Stimulated activated CD4-positive, alpha-beta T cell treated with anti-CD3 and anti-CD28 coated beads, Interleukin-15, amount 100 ng/mL, for 24 hours (primary cell): ENCODE measurements around the gene RAET1E.
A peak's percentile ranks its signal among the peaks of the same experiment; 100 is the strongest.
"Not testable (repeated sequence)": the region's sequence is repeated elsewhere in the genome, so short reads cannot be mapped to it uniquely, and the experiment has no call there.

Experiments used
- DNase-seq: peaks from one replicate; pipeline ENCODE4 v3.0.0-alpha.2; 2020

RAET1E gene

DNA sequence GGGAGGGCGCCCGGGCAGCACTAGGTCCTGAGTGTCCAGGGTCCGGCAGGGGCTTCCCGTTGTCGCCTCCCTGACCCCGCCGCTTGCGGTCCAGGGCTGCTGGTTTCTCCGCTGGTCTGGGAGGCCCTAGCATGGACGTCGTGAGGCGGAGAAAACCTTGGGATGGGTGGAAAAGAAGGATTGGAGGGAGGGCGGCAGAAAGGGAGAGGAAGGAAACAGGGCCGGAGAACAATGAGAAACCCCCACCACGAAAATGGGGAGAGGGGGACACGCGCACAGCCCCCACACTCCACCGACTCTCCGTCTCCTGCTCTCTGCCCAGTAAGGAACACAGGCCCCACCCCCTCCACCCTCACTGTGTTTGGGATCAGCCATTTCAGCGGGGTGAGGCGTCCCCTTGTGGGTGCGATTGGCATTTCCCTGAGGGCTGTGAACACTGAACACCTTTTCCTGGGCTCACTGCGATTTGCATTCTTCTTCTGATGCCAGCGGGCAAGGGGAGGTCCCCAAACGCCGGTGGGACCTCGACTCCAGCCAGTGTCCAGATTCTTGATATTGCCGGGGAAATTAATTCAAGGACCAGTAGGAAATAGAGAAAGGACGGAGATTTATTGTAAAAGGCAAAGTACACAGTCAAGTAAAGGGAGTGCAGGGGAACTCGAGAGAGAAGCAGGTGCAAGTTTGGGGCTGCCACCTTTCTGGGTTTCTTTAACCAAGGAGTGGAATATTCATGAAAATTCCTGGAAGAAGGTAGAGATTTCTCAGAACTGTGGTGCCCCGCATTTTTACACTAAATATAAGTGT lies 28.3 kb upstream of the RAET1E start:
- DNase-seq = peak; percentile 93

GRCh38 chr6:149925253-149925973 lies 27.5 kb upstream of the RAET1E start:
- no peak for DNase-seq

DNA sequence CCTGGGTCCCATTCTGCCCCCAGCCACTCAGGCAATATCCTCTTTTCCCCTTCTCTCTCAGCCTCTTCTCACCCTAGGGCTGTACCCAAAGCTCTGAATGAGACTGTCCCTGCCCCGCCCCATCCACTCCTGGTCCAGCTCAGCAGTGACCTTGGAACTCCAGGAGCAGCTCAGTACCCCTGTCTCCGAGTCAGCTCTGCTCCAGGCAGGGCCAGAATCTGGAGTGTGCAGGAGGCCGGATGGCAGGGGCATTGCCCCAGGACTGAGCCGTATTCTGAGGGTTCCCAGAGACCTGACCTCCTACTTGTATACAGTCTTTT lies 27.0 kb upstream of the RAET1E start:
- DNase-seq = no peak

DNA sequence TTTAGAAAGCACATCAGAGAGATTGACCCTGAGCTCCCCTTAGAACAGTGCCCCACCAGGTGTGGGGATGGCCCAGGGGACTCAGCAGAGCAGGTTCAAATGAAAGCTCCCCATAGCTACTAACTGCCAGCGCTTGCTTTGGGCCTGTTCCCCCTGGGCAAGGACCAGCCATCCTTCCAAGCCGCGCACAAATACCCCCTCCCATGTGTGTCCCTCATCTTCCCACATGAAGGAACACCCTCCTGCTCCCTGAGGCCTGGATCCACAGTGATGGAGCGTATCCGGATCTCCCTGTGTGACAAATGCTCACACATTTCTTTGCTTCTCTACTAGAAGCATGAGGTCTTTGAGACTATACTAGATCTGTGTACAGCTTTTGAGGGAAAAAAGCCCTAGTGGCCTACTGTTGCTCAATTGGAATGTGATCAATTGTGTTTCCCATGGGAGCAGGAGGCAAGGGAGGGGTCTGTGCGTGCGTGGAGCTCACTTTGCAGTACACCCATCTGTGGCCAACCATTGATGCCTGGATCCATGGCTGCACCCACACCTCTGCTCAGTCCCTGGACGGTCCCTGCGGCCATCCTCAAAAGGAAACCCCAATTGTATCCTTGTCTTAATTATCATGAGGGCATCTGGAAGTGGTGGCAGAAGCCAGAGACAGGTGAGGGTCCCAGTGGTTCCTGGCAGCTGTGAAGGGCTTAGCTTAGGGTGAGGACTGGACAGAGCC lies 26.5 kb upstream of the RAET1E start:
- DNase-seq = no peak

- DNase-seq = no peak
Measured at GRCh38 chr6:149923327-149923986, 25.5 kb upstream of the RAET1E start.

GRCh38 chr6:149922642-149923326 lies 24.9 kb upstream of the RAET1E start, which contains the start of gene RAET1G:
RAET1G (minus strand) TSS chr6:149923121; CDS start chr6:149923010, 111 bp downstream.
- peak; percentile 91 for DNase-seq

DNA sequence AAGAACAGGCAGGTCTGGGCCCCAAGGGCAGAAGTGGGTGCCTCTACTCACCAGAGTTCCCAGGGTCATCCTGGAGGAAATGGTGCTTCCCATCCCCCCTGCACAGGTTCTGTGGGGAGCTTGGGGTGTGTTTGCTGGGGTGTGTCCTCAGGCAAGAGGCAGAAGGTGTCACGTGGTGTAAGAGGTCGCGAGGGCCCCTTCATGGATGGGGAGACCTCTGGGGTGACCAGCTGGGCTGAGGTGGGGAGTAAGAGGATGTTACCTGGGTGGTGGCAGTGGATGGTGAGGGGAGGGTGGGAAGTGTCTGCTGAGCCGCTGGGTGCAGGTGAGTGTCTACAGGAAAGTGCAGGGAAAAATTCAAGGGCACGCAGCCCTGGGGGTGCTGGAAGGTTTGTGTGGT lies 24.2 kb upstream of the RAET1E start:
- not testable (repeated sequence) for DNase-seq

DNA sequence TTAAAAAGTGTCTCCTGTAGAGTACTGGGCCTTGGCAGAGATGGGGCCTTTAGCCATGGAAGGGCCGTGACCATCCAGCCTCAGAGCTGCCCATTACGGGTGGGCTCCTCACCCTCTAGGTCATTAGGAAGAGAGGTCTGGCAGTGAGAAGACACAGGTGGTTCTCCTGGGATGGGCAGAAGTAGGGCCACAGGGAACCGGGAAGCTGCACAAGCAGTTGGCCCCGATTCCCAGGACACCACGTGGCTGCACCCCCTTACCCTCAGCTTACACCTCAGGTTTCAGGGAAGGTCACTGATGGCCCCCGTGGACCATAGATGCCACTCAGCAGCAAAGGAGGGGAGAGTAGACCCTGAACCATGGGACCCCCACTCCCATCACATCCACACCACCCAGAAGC lies 23.4 kb upstream of the RAET1E start:
- no peak for DNase-seq

DNA sequence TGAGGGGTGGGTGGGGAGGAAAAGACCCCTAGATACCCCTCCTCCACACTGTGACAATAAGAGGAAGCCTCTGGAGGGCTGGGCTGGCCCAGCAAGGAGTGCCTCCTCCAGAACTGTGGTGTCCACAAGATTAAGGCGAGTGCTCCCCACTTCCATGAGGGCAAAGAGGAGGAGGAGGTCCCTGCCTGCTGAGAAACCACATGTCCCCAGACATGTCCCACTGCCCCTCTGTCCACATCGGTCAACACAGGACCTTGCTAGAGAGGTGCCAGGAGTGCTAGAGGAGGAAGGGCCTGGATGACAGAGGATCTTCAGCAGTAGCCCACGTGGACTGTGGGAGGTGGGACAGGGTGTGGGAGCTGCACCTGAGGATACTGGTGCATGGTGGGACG lies 21.9 kb upstream of the RAET1E start:
- DNase-seq = no peak

- DNase-seq = not testable (repeated sequence)
Measured at GRCh38 chr6:149919126-149919833, 21.4 kb upstream of the RAET1E start.

DNA sequence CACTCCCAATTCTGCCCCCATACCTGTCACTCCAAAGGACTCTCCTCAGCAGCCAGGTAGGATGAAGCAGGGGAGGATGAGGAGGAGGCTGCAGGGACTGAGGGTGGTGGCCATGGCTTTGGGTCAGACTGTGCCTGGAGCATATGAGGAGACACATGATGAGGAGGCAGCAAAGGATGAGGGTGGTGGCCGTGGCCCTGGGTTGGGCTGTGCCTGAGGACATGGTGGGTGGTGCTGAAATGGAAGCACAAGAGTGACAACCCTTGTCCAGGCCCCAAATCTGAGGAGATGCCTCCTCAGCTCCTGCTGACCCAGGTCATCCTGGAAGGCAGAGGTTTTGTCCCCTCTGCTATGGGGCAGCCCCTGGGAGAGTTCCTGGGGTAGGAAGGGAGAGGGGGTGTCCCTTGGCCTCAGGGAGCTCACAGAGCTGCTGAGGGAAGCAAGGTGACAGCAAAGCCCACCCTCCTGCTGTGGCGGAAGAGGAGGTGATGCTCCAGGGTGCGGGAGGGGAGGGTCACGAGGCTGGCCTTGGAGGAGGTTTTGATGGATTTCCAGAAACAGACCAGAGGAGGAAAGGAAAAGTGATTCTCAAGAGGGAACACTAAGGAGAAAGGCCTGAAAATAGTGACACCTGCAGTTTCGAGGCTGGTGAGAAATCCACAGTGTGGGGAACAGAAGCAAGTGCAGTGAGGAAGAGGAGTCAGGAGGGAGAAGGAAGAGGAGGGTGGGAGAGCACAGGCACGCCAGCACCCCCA lies 20.4 kb upstream of the RAET1E start:
- no peak for DNase-seq

DNA sequence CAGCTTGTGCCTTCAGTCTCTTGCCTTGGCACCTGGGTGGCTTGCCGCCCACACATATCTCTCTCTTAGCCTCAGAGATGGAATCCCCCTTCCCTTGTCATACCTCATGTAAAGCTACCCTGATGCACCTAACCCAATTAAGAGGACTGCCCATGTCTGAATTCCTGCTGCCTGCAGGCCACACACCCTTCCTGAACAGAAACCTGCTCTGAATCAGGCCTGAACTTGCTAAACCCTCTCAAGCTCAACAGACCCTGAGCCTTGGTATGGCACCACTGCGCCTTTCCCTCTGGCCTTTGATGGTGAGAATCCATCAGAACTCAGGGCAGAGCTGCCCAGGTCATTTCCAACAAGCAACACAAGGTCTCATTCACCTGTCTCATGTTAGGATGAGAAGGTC lies 19.8 kb upstream of the RAET1E start:
- no peak for DNase-seq

DNA sequence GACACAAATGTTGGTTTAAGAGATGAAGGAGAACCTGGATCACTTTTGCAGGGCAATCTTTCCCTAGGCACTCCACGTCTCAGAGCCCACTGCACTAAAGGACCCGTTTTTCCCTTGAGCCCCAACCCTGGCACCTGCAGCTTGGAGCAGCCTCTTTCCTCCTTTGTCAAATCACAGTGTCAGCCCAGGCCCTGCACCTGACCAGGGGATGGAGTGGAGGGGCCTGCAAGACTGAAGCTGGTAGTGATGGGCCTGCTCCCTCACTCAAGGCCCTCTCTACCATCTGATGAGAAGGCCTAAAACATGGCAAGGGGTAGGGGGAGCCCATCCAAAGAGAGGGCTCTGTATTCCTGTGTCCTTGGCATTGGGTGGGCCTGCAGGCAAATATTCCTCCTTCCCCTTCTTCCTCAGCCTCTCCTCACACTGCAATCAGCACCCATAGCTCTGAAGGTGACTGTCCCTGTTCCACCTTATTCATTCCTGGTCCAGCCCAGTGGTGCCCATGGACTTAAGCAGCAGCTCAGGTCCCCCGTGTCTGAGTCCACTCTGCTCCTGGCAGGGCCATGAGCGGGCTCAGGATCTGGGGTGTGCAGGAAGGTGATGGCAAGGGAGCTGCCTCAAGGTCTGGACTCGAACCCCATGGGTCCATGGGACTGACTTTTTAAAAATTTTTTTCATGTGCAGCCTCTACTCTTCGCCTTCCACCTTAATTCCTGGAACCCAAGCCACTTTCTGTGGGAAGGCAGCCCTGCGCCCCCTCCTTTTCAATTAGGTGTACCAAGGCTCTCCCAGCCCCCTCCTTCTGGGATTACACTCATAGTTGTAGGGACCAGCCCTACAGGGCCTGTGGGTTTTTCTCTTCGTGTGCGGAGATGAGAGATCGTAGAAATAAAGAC lies 18.3 kb upstream of the RAET1E start:
- no peak for DNase-seq

DNA sequence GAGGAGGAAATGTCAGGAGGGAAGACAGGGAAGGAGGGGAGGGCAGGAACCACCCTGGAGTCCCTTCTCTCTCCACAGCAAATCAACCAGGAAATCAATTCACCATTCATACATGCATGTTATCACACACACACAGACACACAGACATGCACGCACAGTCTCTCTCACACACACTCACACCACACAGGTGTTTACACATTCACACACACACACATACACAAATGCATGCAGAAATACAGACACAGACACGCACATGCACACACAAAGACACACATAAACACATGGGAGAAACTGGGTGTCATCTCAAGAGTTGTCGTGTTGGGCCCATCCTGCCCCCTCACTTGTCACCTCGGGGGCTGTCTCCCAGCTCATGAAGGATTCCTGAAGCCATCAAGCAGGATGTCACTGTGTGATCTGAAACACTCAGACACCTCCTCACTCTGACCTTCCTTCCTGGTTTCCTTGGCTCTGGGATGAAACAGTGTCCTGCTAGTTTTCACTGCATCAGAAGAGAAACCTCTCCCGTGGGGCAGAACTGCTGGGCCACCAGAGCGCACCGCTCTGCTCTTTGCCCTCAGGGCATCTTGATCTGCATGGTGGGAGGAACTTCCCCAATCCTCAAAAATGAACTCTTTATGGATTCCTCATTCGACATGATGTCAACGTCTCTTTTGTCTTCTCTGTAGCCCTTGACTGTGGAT lies 15.8 kb upstream of the RAET1E start:
- DNase-seq = no peak

DNA sequence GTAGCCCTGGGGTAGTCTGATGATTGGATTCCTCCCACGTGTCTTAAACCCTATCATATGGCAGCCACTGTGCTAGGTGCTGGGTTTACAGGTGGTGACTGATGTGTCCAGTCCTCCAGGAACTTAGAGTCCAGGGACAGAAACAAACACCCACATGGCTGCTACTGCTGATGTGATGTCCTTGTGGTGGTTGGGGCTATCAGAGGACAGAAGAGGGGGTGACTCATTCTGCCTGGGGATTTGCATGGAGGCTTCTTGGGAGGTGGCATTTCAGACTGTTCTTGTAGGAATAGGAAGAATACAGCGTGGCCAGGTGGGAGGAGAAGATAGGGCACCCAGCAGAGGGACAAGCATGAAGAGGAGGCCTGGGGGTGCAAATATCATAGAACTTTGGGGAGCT lies 15.2 kb upstream of the RAET1E start:
- no peak for DNase-seq

- not testable (repeated sequence) for DNase-seq
Measured at GRCh38 chr6:149912680-149913079, 14.8 kb upstream of the RAET1E start.

- no peak for DNase-seq
Measured at GRCh38 chr6:149910721-149911151, 12.8 kb upstream of the RAET1E start.

DNA sequence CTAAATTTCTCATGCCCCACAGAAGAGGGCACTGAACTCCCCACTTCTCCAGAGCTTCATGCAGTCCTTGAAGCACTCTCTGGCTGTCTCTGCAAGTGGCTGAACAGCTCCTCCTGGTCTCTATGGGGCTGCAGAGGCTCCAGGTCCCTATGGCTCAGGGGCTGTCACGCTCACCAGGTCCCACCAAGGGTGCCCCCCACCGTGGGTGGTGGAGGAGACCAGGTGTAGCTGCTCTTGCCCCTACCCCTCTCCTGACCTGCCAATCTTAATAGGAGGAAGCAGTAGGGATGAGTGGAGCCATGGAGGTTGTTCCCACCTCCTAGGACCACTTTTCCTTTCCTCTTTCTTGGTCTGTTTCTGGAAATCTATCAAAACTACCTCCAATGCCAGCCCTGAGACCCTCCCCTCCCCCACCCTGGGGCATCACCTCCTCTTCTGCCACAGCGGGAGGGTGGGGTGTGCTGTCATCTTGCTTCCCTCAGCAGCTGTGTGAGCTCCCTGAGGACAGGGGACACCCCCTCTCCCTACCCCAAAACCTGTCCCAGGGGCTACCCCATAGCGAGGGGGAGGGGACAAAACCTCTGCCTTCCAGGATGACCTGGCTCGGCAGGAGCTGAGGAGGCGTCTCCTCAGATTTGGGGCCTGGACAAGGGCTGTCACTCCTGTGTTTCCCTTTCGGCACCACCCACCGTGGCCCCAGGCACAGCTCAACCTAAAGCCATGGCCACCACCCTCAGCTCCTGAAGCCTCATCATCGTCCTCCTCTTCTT lies 12.0 kb upstream of the RAET1E start:
- DNase-seq = no peak

DNA sequence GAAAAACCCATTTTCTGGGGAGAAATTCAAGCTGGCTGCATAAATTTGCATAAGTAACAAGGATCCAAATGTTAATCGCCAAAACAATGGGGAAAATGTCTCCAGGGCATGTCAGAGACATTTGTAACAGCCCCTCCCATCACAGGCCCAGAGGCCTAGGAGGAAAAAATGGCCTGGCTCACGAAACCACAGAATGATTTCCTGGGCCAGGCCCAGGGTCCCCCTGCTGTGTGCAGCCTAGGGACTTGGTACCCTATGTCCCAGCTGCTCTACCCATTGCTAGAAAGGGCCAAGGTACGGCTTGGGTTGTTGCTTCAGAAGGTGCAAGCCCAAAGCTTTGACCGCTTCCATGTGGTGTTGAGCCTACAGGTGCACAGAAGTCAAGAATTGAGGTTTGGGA lies 10.6 kb upstream of the RAET1E start:
- DNase-seq = not testable (repeated sequence)
